H7 (cell line): Measurements from ENCODE around the gene ARHGAP35. TPM values are rescaled to one million over a fixed set of nuclear protein-coding genes. Genes with fewer than 3 reads are reported as not detected.
"Not testable (repeated sequence)": the region's sequence is repeated elsewhere in the genome, so short reads cannot be mapped to it uniquely, and the experiment has no call there.

ENCODE experiments used
- DNase-seq: peaks from one replicate; pipeline ENCODE4 v3.0.0; 2012
- H3K27me3 ChIP-seq: 2 replicates; pipeline ENCODE4 v1.6.0; 2011; ENCODE audit warnings: mild to moderate bottlenecking, low read length; ENCODE audit not compliant: control insufficient read depth, insufficient read depth
- H3K36me3 ChIP-seq: replicated peaks from 2 replicates; pipeline ENCODE4 v1.5.1; 2011; ENCODE audit warnings: low read length; ENCODE audit not compliant: control insufficient read depth, insufficient read depth
- H3K4me3 ChIP-seq: 2 replicates; pipeline ENCODE4 v1.5.1; 2011; ENCODE audit warnings: low read depth, mild to moderate bottlenecking, control low read depth, low read length, moderate library complexity; ENCODE audit not compliant: insufficient read depth
- total RNA-seq: library from RNA; depleted of rRNA; stranded (reverse); fragments of >200 nt; shearing (Covaris generic); gene quantifications from 2 replicates; pipeline ENCODE4 v1.2.3, GENCODE V29; 2014

The ARHGAP35 gene
- total RNA-seq, 1 experiment from 2014 or later = 23.3 TPM

DNA sequence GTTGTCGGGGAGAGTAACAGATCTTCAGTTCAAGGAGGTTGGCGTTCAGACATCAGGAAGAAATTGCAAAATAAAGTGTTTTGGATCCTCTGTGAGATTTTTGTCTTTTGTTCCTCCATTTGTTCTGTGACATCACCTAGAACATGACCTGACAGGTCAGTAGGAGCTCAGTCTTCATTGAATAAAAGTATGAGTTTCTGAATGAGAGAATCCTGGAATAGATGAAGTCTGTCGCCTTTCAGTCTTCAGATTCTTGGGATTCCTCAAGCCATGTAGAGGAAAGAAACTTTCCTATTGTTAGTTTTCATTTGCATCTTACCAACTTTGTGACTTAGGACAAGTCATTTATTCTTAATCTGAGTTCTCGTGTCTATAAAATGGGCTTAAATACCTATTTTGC is 14.4 kb downstream of the ARHGAP35 start:
- H3K4me3 ChIP-seq = no peak overlapping the region

DNA sequence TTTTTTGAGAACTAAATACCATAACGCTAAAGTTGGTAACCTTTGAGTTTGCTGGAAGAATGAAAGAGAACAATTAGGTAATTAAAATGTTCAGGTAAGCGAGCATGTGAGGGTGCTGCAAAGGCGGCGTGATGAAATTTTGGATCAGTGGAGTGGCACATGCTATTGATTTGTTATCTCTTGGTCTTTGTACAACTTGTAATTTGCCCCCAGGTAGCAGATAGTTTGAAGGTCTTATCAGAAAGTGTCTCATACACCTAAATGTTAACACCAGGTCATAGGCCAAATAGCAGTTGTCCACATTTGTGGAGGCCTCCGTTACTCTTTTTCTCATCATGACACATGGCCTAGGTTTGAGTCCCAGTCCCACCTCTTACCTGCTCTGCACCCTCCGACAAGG is 14.9 kb downstream of the ARHGAP35 start:
- Histone ChIP-seq H3K36me3 (no peaks in the 10 kb centered on the region), H3K27me3 (no peaks in the 10 kb centered on the region), H3K4me3 (no peak overlapping the region)
- no peak for DNase-seq

More for the DNA sequence above, 14.4 kb downstream of the ARHGAP35 start:
- H3K36me3 ChIP-seq = no peaks in the 10 kb centered on the region
- peak; percentile 35 for DNase-seq
- H3K27me3 ChIP-seq = no peaks in the 10 kb centered on the region

DNA sequence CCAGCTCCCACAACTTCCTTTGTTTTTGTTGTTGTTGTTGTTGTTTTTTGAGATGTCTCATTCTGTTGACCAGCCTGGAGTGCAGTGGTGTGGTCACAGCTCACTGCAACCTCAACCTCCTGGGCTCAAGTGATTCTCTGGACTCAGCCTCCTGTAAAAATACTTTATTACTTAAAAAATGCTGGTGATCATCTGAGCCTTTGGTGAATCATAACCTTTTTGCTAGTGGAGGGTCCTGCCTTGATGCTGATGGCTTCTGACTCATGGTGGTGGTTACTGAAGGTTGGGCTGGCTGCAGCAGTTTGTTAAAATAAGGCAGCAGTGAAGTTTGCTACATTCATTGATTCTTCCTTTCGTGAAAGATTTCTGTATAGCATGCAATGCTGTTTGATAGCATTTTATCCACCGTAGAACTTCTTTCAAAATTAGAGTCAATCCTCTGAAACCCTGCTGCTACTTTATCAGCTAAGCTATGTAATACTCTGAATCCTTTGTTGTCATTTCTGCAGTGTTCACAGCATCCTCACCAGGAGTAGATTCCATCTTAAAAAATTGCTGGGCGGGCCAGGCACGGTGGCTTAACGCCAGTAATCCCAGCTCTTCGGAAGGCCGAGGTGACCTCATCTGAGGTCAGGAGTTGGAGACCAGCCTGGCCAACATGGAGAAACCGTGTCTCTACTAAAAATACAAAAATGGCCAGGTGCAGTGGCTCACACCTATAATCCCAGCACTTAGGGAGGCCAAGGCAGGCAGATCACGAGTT is 18.0 kb downstream of the ARHGAP35 start:
- no peak overlapping the region for H3K4me3 ChIP-seq
- no peaks in the 10 kb centered on the region for H3K27me3 ChIP-seq
- no peaks in the 10 kb centered on the region for H3K36me3 ChIP-seq
- DNase-seq = no peak

DNA sequence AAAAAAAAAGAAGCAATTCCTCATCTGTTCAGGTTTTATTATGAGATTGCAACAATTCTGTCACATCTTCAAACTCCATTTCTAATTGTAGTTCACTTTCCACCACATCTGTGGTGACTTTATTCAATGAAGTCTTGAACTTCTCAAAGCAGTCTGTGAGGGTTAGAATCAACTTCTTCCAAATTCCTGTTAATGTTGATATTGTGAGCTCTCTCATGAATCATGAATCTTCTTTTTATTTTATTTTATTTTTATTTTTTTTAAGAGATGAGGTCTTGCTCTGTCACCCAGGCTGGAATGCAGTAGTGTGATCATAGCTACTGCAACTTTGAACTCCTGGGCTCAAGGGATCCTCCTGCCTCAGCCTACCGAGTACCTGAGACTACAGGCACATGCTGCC is 19.6 kb downstream of the ARHGAP35 start:
- no peak for DNase-seq
- no peaks in the 10 kb centered on the region for H3K27me3 ChIP-seq
- no peak overlapping the region for H3K4me3 ChIP-seq
- no peaks in the 10 kb centered on the region for H3K36me3 ChIP-seq

DNA sequence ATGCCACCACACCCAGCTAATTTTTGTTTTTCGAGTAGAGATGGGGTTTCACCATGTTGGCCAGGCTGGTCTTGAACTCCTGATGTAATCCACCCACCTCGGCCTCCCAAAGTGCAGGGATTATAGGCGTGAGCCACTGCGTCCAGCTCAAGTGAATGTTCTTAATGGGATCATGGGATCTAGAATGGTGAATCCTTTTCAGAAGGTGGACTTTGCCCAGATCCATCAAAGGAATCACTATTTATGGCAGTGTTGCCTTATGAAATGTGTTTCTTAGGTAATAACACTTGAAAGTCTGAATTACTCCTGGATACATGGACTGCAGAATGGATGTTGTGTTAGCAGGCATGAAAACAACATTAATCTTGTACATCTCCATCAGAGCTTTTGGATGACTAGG is 20.3 kb downstream of the ARHGAP35 start:
- Histone ChIP-seq H3K36me3 (no peaks in the 10 kb centered on the region), H3K27me3 (no peaks in the 10 kb centered on the region), H3K4me3 (no peak overlapping the region)
- DNase-seq = no peak

DNA sequence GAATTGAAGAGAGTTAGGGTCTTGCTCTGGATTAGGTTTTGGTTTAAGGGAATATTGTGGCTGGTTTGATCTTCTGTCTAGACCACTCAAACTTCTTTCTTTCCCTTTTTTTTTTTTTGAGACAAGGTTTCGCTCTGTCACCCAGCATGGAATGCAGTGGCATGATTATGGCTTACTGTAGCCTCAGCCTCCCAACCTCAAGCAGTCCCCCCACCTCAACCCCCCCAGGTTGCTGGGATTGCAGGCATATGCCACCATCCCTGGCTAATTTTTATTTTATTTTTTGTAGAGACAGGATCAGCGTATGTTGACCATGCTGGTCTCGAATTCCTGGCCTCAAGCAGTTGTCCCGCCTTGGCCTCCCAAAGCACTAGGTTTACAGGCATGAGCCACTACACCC is 21.2 kb downstream of the ARHGAP35 start:
- Histone ChIP-seq H3K27me3 (no peaks in the 10 kb centered on the region), H3K4me3 (no peak overlapping the region), H3K36me3 (no peaks in the 10 kb centered on the region)
- DNase-seq = no peak

DNA sequence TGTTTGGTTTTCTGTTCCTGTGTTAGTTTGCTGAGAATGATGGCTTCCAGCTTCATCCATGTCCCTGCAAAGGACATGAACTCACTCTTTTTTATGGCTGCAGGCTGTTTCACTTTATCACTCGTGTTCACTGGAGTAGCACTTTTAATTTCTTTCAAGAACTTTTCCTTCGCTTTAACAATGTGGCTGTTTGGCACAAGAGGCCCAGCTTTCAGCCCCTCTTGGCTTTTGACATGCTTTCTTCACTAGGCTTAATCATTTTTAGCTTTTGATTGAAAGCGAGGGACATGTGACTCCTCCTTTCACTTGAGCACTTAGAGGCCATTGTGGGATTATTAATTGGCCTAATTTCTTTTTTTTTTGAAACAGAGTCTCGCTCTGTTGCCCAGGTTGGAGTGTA is 22.0 kb downstream of the ARHGAP35 start:
- DNase-seq, H3K27me3 ChIP-seq, H3K4me3 ChIP-seq, H3K36me3 ChIP-seq: not testable (repeated sequence)

DNA sequence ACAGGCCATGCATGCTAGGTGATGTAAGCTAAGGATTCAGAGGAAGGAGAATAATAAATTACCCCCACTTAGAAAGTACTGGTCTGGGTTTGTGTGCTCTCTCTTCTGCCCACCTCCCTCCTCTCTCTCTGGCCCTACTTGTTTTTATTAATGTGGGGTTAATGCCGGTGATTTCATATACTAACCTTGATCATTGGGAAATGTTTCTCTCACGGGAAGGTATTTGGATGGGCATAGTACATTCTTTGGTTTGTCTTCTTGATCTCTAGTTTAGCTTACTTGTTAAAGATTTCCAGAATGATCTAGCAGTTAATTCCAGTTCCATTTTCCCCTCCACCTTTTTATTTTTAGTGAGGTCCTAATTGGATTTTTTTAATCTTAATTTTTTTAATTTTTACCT is 24.6 kb downstream of the ARHGAP35 start:
- no peaks in the 10 kb centered on the region for H3K36me3 ChIP-seq
- H3K27me3 ChIP-seq = no peaks in the 10 kb centered on the region
- no peak overlapping the region for H3K4me3 ChIP-seq
- no peak for DNase-seq

DNA sequence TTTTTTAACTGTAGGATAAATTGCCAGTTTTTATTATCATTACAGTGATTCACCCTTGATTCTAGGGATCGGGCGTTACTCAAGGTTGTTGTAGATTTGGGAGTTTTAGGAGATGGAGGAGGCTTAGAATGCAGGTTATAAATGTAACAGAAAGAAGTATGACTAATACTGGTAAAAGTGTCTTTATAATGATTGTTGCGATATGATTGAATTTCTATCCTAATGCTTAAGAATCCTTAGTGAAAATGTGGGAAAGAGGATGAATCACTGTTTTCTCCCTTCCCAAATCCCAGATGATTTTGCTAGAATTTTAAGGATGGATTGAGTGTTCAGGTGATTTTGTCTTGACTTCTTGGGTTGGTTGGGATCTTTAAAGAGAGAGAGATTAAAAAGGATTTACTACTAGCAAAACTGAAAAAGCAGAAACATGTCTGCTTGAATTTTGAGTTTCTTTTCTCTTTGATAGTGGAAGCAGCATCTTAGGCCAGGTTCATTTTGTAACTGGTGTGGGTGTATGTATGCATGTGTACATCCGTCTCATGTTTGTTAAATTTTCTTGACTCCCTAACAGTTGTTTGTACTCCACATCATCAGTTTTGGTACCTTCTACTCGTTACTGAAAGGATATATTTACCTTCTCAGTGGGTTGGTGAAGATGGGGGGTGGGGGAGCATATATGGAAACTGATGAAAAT is 25.9 kb downstream of the ARHGAP35 start:
- no peak for DNase-seq
- Histone ChIP-seq H3K27me3 (no peaks in the 10 kb centered on the region), H3K4me3 (no peak overlapping the region), H3K36me3 (no peaks in the 10 kb centered on the region)

DNA sequence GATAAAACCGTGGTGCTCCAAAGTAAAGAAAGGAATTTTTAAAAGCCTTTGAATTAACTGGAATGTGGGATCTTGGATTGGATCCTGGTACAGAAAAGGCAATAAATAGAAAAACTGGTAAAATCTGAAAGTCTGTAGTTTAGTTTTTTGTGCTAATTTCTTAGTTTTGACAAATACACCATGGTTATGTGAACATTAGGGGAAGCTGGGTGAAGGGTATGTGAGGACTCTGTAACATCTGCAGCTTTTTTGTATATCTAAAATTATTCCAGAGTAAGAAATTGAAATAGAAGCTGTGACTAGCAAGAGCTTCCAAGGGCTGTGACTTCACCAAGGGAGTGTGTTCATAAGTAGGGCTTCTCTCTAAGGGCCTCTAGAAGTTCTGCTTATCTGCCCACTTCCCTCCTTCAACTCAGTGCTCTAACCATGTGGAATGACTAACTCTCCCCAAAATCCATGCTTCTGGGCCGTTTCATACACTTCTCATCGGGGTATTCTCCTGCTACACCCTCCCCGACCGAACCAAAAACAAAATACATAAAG is 26.5 kb downstream of the ARHGAP35 start:
- Histone ChIP-seq H3K4me3 (no peak overlapping the region), H3K27me3 (no peaks in the 10 kb centered on the region), H3K36me3 (no peaks in the 10 kb centered on the region)
- DNase-seq = no peak

DNA sequence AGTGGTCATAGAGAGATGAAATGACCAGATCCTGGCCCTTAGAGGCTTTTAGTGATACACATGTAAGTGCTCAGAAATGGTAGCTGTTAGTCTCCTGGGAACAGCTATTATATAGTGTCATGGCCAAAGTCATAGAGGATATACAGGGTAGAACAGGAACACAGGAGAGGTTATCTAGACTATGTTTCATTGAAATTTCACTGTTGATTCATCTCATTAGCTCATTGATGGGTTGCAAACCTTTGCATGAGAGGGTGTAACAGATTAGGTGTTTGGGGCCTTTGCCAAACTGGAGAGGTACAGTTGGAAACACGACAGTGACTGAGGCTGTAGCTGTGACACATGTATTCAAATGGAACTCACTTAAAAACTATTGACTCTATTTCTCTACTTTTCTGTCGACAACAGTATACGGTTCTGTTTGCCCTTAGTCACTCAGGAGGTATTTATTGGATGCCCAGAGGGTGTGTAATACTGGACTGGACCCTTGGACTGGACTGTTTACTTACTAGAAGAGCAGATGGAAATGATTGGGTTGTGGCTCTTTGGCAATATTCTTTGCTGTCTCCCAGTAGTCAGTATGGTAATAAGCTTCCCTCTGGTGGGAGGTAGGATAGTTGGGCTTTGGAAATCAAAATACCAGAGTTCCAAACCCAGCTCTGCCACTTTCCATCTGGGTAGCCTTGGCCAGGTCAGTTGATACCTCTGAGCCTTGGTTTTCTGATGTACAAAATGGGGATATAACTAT is 29.8 kb downstream of the ARHGAP35 start:
- no peaks in the 10 kb centered on the region for H3K27me3 ChIP-seq
- H3K36me3 ChIP-seq = no peaks in the 10 kb centered on the region
- no peak for DNase-seq
- no peak overlapping the region for H3K4me3 ChIP-seq

DNA sequence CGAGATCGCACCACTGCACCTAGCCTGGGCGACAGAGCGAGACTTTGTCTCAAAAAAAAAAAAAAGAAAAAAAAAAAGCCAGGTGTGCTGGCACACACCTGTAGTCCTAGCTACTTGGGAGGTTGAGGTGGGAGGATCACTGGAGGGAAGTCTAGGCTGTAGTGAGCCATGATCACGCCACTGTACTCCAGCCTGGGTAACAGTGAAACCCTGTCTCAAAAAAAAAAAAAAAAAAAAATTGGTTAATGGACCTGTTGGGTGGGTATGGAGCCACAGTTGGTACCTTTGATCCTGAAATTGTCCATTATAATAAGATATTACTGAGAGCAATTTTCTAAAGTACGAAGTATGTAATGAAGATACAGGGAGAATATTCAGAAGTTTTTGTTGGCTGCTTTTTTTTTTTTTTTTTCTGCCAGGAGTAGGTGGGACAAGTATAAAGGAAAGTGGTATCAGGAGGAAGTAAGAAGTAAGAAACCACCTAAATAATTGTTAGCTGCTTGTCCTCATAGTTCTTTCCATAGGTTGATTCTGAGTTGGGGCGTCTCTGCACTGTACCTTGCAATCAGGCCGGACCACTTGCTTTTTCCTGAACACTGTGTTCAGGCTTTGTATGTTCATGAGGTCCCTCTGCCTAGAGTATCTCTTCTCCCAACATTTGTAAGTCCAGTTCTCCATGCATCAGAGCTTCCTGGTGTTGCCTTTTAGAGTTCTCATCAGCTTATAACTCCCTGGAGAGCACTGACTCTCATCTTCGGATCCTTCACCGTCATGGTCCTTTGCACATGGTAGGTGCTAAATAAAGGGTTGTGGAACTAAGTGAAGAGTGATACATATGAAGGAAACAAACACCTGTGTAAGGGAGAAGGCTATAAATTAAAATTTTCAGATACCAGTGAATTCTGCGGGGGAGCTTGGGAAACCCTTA is 31.7 kb downstream of the ARHGAP35 start:
- DNase-seq = no peak
- H3K4me3 ChIP-seq = no peak overlapping the region
- no peaks in the 10 kb centered on the region for H3K27me3 ChIP-seq
- no peaks in the 10 kb centered on the region for H3K36me3 ChIP-seq

DNA sequence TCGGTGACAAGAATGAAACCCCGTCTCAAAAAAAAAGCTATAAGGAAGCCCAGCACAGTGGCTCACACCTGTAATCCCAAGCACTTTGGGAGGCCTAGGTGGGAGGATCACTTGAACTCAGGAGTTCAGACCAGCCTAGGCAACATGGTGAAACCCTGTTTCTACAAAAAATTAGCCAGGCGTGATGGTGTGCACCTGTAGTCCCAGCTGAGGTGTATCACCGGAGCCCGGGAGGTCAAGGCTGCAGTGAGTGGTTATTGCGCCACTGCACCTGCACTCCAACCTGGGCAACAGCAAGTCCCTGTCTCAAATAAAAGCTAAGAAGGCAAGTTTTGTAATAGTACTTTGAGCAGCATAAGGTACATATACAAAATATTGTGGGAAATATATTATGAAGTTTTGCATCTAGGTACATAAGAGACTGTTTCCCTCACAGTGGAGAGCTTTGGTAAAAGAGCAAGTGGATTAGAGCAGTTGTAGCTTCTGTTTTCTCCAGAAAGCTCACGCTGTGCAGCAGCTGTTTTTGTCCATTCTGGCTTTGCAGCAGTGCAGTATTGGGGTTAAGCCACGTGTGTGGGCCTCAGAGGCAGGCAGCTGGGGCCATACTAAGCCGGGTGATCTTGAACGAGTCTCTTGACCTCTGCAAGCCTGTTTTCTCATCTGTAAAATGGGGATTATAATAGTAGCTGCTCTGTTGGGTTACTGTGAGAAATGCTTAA is 35.4 kb downstream of the ARHGAP35 start:
- Histone ChIP-seq H3K4me3 (no peak overlapping the region), H3K36me3 (no peaks in the 10 kb centered on the region), H3K27me3 (no peaks in the 10 kb centered on the region)
- no peak for DNase-seq
